GM21360 (cell line): Measurements from ENCODE around the gene POLR1C.
"Not testable (repeated sequence)": the region's sequence is repeated elsewhere in the genome, so short reads cannot be mapped to it uniquely, and the experiment has no call there.

Source experiments
- ATAC-seq: cut with Tn5 transposase; IDR thresholded peaks from one replicate; pipeline ENCODE4 v1.9.1; 2021; ENCODE audit warnings: mild to moderate bottlenecking, moderate library complexity; ENCODE audit not compliant: unreplicated experiment

Gene POLR1C

GRCh38 chr6:43509142-43509983 is 7.5 kb upstream of the POLR1C start:
- no peak for ATAC-seq

GRCh38 chr6:43509984-43510826 is 6.7 kb upstream of the POLR1C start, which contains the start of gene LRRC73:
Gene LRRC73 (minus strand): TSS chr6:43510346. CDS start chr6:43509785, 561 bp downstream.
- ATAC-seq: no peak

- no peak for ATAC-seq
Observed at GRCh38 chr6:43510827-43511163, 6.1 kb upstream of the POLR1C start.

- no peak for ATAC-seq
Observed at GRCh38 chr6:43511824-43512415, 5.0 kb upstream of the POLR1C start.

GRCh38 chr6:43515808-43516207 is 1.1 kb upstream of the POLR1C start:
- no peak for ATAC-seq

GRCh38 chr6:43516367-43516696 is 557 bp upstream of the POLR1C start:
- ATAC-seq: no peak

- ATAC-seq: no peak
Observed at GRCh38 chr6:43517505-43518357, 842 bp downstream of the POLR1C start.

- ATAC-seq: no peak
Observed at GRCh38 chr6:43520097-43520496, 3.2 kb downstream of the POLR1C start.

GRCh38 chr6:43521836-43522235 is 4.9 kb downstream of the POLR1C start:
- no peak for ATAC-seq

GRCh38 chr6:43522547-43523261 is 5.8 kb downstream of the POLR1C start:
- no peak for ATAC-seq

- no peak for ATAC-seq
Observed at GRCh38 chr6:43523284-43523683, 6.4 kb downstream of the POLR1C start.

GRCh38 chr6:43524483-43524961 is 7.6 kb downstream of the POLR1C start:
- ATAC-seq: no peak

- no peak for ATAC-seq
Observed at GRCh38 chr6:43532201-43532600, 15.3 kb downstream of the POLR1C start.

- ATAC-seq: not testable (repeated sequence)
Observed at GRCh38 chr6:43538986-43539385, 22.1 kb downstream of the POLR1C start.

GRCh38 chr6:43539409-43539808 is 22.5 kb downstream of the POLR1C start:
- not testable (repeated sequence) for ATAC-seq

- ATAC-seq: no peak
Observed at GRCh38 chr6:43540507-43540906, 23.6 kb downstream of the POLR1C start.

GRCh38 chr6:43541774-43542471 is 25.0 kb downstream of the POLR1C start:
- no peak for ATAC-seq

- ATAC-seq: no peak
Observed at GRCh38 chr6:43544461-43544860, 27.6 kb downstream of the POLR1C start.

GRCh38 chr6:43547222-43547621 is 30.3 kb downstream of the POLR1C start:
- ATAC-seq: no peak
